ENCODE results near the gene FHIT. TPM values are rescaled to one million over a fixed set of nuclear protein-coding genes. Genes with fewer than 3 reads are reported as not detected.

Gene FHIT
- total and polyA plus RNA-seq, 4 donors: 2.1 to 14.7 (median 6.6) TPM

- 93% methylated on average over 3 of the region's 3 CpGs for whole genome bisulfite sequencing
- no peak for TF ChIP-seq EGR1 (IDR thresholded peaks at IDR 0.05; ENCODE audit: low read depth in 2 of 2)
- no peak for TF ChIP-seq RXRA (IDR thresholded peaks at IDR 0.05)
- no peak for TF ChIP-seq CTCF (IDR thresholded peaks at IDR 0.05; ENCODE audit: low read depth, low read length, missing input control)
- TF ChIP-seq ATF3 (IDR thresholded peaks at IDR 0.05): no peak
- TF ChIP-seq ZBTB33 (IDR thresholded peaks at IDR 0.05): no peak
- H3K27ac ChIP-seq (ENCODE audit: low read depth in 1 of 2, low read length in 2 of 2): no peak overlapping the region
- no peak overlapping the region for H3K9ac ChIP-seq (ENCODE audit: low read depth in 1 of 2, low read length in 2 of 2)
- H3K4me3 ChIP-seq (ENCODE audit: low read depth in 1 of 3, low read length in 3 of 3): no peak overlapping the region
- no peaks in the 10 kb centered on the region for H3K4me1 ChIP-seq (ENCODE audit: control insufficient read depth in 4 of 4, insufficient read depth in 4 of 4, low read length in 3 of 4)
- DNase-seq (ENCODE audit: low spot score): no peak
- no peaks in the 10 kb centered on the region for H3K9me3 ChIP-seq (ENCODE audit: control insufficient read depth in 4 of 4, low read length in 3 of 4)
- no peaks in the 10 kb centered on the region for H3K36me3 ChIP-seq (ENCODE audit: control insufficient read depth in 4 of 4, insufficient read depth in 3 of 4, low read depth in 1 of 4, low read length in 3 of 4)
- no peaks in the 10 kb centered on the region for H3K27me3 ChIP-seq (ENCODE audit: control insufficient read depth in 4 of 4, insufficient read depth in 4 of 4, low read length in 3 of 4)
Observed at GRCh38 chr3:61094608-61095007, 156.6 kb downstream of the FHIT start.

GRCh38 chr3:61093364-61093763 lies 157.9 kb downstream of the FHIT start:
- WGBS: 65% methylated on average over 2 of the region's 2 CpGs
- Histone ChIP-seq H3K36me3 (ENCODE audit: control insufficient read depth in 4 of 4, insufficient read depth in 3 of 4, low read depth in 1 of 4, low read length in 3 of 4) (no peaks in the 10 kb centered on the region), H3K27ac (ENCODE audit: low read depth in 1 of 2, low read length in 2 of 2) (no peak overlapping the region), H3K9me3 (ENCODE audit: control insufficient read depth in 4 of 4, low read length in 3 of 4) (no peaks in the 10 kb centered on the region), H3K27me3 (ENCODE audit: control insufficient read depth in 4 of 4, insufficient read depth in 4 of 4, low read length in 3 of 4) (no peaks in the 10 kb centered on the region), H3K9ac (ENCODE audit: low read depth in 1 of 2, low read length in 2 of 2) (no peak overlapping the region), H3K4me1 (ENCODE audit: control insufficient read depth in 4 of 4, insufficient read depth in 4 of 4, low read length in 3 of 4) (no peaks in the 10 kb centered on the region), H3K4me3 (ENCODE audit: low read depth in 1 of 3, low read length in 3 of 3) (no peak overlapping the region)
- DNase-seq (ENCODE audit: low spot score): no peak
- TF ChIP-seq SP1 (IDR thresholded peaks at IDR 0.05) (no peak), HNF4A (conservative IDR thresholded peaks at IDR 0.05) (no peak), FOXA2 (IDR thresholded peaks at IDR 0.05) (no peak), CTCF (IDR thresholded peaks at IDR 0.05; ENCODE audit: low read depth, low read length, missing input control) (no peak), ATF3 (IDR thresholded peaks at IDR 0.05) (no peak), JUND (IDR thresholded peaks at IDR 0.05) (no peak), TAF1 (conservative IDR thresholded peaks at IDR 0.05) (no peak), ZBTB33 (IDR thresholded peaks at IDR 0.05) (no peak), RXRA (IDR thresholded peaks at IDR 0.05) (no peak), MAX (IDR thresholded peaks at IDR 0.05) (no peak), YY1 (IDR thresholded peaks at IDR 0.05) (no peak), FOXA1 (IDR thresholded peaks at IDR 0.05) (no peak), HNF4G (IDR thresholded peaks at IDR 0.05) (no peak)

Data from liver (tissue), 9 donors.